Stomach (tissue), 9 donors: ENCODE data around the gene IGFALS. TPM values are rescaled to one million over a fixed set of nuclear protein-coding genes. Genes with fewer than 3 reads are reported as not detected.

Experiments
- DNase-seq, 2 donors: peaks; one replicate each; pipeline versions ENCODE4 v3.0.0 to v3.0.0-alpha.2; 2013 to 2019
- H3K27ac ChIP-seq, 5 donors: fragments of 200-600 bp in 4 of 5; sonication (generic) in 4 of 5; one replicate each; pipeline ENCODE4 v1.5.1; 2013 to 2019; ENCODE audit warnings: mild to moderate bottlenecking in 1 of 5, moderate library complexity in 1 of 5
- H3K27me3 ChIP-seq, 3 donors: fragments of 200-600 bp; sonication (generic); one replicate each; pipeline ENCODE4 v1.5.1; 2017 to 2019; ENCODE audit warnings: mixed run types in 1 of 3
- H3K36me3 ChIP-seq, 4 donors: fragments of 200-600 bp; sonication (generic); 1 replicate in 3 of 4; 2 replicates in 1 of 4; pipeline ENCODE4 v1.5.1; 2016 to 2019
- H3K4me1 ChIP-seq, 4 donors: fragments of 200-600 bp; sonication (generic); one replicate each; pipeline ENCODE4 v1.5.1; 2016 to 2019
- H3K4me3 ChIP-seq, 4 donors: fragments of 200-600 bp; sonication (generic) in 3 of 4; one replicate each; pipeline ENCODE4 v1.5.1; 2016 to 2019; ENCODE audit warnings: mild to moderate bottlenecking in 1 of 4
- H3K9me3 ChIP-seq, 4 donors: fragments of 200-600 bp; sonication (generic); one replicate each; pipeline ENCODE4 v1.5.1; 2016 to 2019
- EP300 ChIP-seq: sonication (generic); formaldehyde crosslinking; IDR thresholded peaks from one replicate; pipeline ENCODE4 v1.6.1; 2017; ENCODE audit warnings: antibody characterized with exemption
- POLR2A ChIP-seq, 4 donors: fragments of 450-650 bp; IDR thresholded peaks; one replicate each; pipeline ENCODE4 v1.6.1; 2016; ENCODE audit warnings: antibody characterized with exemption in 4 of 4, control low read depth in 2 of 4, mild to moderate bottlenecking in 1 of 4, moderate library complexity in 1 of 4
- POLR2AphosphoS5 ChIP-seq, 3 donors: sonication (generic); formaldehyde crosslinking; IDR thresholded peaks; one replicate each; pipeline ENCODE4 v1.6.1; 2016; ENCODE audit warnings: antibody characterized with exemption in 3 of 3
- WGBS, 5 donors: extraction: QIAGEN DNeasy Blood & Tissue Kit in 3 of 5; methylation state at CpG; one replicate each; pipeline versions ENCODE4 v1.1.5 to v1.1.7; 2013 to 2018; 5-methylcytosine and 5-hydroxymethylcytosine counted together
- intact Hi-C: fragments of 100-400 bp; cut with DNase I; formaldehyde crosslinking; loops from one replicate; pipeline ENCODE4 v1.15.1; 2023; ENCODE audit warnings: low total_unique reads
- polyA plus RNA-seq, 3 donors: library from polyadenylated mRNA; stranded (reverse); fragments of 200-250 nt; gene quantifications; one replicate each; pipeline ENCODE4 v1.2.3, GENCODE V29; 2013
- total RNA-seq, 5 donors: library from RNA; depleted of rRNA; stranded (reverse); fragments of >200 nt; gene quantifications; one replicate each; pipeline versions ENCODE4 v1.1.0 to v1.2.3, GENCODE V29; 2014 to 2016
- TF ChIP-seq, protein P1 (sequence below), 7 experiments: fragments of 450-650 bp in 4 of 7; fragments of 200-600 bp in 3 of 7; sonication (generic) in 3 of 7; IDR thresholded peaks; one replicate each; pipeline ENCODE4 v1.5.1; 2016 to 2019; ENCODE audit warnings: antibody characterized with exemption in 7 of 7, control low read depth in 2 of 7, mild to moderate bottlenecking in 1 of 7
- donor health status: healthy with polysubstance abuse.
- donor health status: Bipolar disorder and iron deficiency.
- donor health status: healthy.

IGFALS gene
- total and polyA plus RNA-seq, 8 donors = 2.4 to 24.6 (median 7.1) TPM; not detected in 1

DNA sequence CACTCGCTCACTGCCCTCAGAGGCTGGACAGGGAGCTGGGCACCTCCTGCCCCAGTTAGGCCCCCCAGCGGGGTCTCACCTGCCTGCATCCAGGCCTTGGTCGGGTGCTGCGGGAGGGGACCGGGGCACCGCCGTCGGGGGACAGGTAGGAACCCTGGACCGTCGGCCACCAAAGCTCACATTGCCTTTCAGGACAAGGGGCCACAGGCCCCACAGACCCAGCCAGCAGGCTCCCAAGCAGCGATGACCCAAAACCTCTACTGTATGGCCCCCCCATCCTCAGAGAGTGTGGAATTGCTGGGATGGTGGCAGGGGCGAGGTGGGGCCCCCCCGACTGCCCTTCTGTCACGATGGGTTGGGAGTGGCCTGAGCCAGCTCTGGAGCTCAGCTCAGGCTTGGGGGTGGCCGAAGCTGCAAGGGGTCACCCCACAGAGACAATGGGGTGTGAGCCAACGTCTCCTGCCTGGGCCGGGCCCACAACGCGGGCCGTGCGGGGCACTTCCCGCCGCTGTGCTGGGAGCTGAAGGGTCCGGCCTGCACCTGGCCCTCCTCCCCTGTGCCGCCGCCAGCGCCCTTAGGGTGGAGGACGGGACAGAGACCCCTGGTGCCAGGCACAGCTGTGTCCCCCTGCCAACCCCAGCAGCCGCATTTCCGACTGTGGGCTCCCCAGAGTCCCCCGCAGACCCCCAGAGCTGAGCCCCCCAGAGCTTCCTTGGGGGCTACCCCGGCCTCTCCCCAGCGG lies 498 bp downstream of the IGFALS start:
- TF ChIP-seq, protein P1, sequence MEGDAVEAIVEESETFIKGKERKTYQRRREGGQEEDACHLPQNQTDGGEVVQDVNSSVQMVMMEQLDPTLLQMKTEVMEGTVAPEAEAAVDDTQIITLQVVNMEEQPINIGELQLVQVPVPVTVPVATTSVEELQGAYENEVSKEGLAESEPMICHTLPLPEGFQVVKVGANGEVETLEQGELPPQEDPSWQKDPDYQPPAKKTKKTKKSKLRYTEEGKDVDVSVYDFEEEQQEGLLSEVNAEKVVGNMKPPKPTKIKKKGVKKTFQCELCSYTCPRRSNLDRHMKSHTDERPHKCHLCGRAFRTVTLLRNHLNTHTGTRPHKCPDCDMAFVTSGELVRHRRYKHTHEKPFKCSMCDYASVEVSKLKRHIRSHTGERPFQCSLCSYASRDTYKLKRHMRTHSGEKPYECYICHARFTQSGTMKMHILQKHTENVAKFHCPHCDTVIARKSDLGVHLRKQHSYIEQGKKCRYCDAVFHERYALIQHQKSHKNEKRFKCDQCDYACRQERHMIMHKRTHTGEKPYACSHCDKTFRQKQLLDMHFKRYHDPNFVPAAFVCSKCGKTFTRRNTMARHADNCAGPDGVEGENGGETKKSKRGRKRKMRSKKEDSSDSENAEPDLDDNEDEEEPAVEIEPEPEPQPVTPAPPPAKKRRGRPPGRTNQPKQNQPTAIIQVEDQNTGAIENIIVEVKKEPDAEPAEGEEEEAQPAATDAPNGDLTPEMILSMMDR (IDR thresholded peaks at IDR 0.05) = no peak
- TF ChIP-seq POLR2AphosphoS5 (IDR thresholded peaks at IDR 0.05) (no peak), POLR2A (IDR thresholded peaks at IDR 0.05) (no peak), EP300 (no peak)
- Histone ChIP-seq H3K27me3 (no peaks in the 10 kb centered on the region), H3K36me3 (peaks cover 11 to 48% (median 45%) of the 10 kb centered on the region in 4 donors), H3K4me1 (peaks cover 14 to 34% (median 22%) of the 10 kb centered on the region in 4 donors), H3K4me3 (peak overlapping the region; percentile 29 to 47 (median 34)), H3K27ac (peak overlapping the region; percentile 73 to 75 (median 74)), H3K9me3 (peaks cover 0 to 7% (median 5%) of the 10 kb centered on the region in 4 donors)
- DNase-seq = peak in 1 of 2 donors; percentile 6
- intact Hi-C loops = no loop called here
- 54 to 68% (median 63%) methylated on average over 23 to 33 of the region's 33 CpGs for WGBS, 5 donors

DNA sequence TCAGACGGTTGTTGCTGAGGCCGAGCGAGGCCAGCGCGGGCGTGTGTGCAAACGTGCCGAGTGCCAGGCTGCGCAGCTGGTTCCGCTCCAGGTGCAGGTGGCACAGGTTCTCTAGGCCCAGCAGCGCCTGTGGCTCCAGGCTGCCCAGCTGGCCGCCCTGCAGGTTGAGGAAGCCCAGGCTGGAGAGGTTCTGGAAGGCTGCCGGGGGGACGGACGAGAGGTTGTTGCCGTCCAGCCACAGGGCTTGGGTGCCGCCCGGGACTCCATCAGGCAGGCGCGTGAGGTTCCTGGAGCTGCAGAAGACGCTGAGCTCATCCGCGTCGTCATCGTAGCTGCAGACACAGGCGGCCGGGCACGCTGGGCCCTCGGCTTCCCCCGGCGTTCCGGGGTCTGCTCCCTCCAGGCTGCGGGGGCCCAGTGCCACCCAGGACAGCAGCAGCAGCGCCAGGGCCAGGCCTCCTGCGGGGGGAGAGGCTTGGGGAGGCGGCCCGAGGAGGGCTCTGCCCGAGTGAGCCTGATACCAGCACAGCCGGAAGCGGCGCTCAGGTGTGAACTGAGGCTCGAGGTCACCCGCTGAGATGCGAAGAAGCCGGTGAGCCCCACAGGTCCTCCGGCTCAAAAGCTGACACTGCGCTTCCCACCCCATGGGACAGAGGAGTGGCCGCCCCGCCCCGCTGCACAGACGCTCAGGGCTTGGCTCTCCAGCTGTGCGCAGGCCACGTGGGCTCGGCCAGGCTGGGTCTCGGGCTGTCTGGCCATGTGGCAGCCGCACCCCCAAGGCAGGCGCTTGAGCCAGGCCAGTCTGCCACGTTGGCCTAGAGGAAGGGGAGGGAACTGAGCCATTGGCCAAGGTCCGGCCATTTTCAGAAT lies 1.3 kb downstream of the IGFALS start:
- H3K36me3 ChIP-seq = peaks cover 17 to 56% (median 53%) of the 10 kb centered on the region in 4 donors
- WGBS, 5 donors = 78 to 90% (median 82%) methylated on average over 35 to 59 of the region's 59 CpGs
- TF ChIP-seq POLR2A (IDR thresholded peaks at IDR 0.05) (no peak), POLR2AphosphoS5 (IDR thresholded peaks at IDR 0.05) (no peak), EP300 (no peak)
- TF ChIP-seq, protein P1 (IDR thresholded peaks at IDR 0.05) = no peak

DNA sequence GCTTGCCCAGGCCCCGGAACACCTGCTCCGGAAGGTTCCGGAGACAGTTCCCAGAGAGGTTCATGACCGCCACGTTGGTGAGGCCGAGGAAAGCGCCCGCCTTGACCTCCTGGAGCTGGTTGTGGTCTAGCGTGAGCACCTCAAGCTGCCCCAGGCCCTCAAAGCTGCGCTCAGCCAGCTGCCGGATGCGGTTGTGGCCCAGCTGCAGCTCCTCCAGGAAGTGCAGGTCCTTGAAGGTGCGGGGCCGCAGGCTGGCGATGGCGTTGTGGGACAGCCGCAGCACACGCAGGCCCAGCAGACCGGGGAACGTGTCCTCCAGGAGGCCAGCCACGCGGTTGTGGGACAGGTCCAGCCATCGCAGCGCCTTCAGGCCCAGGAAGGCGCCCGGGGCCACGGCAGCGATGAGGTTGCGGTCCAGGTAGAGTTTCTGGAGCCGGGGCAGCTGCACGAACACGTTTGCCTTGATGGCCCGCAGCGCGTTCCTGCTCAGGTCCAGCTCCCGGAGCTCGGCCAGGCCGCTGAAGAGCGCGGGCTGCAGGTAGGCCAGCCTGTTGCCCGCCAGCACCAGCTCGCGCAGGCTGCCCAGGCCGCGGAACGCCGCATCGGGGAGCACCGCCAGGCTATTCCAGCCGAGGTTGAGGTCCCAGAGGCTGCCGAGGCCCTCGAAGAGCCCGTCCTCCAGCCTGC lies 2.1 kb downstream of the IGFALS start:
- intact Hi-C loops = no loop called here
- H3K4me1 ChIP-seq = peaks cover 14 to 37% (median 27%) of the 10 kb centered on the region in 4 donors

More for the DNA sequence above, 1.3 kb downstream of the IGFALS start:
- intact Hi-C loops = no loop called here
- H3K4me1 ChIP-seq = peaks cover 14 to 35% (median 22%) of the 10 kb centered on the region in 4 donors
- DNase-seq = no peak
- H3K4me3 ChIP-seq = peak overlapping the region in 1 of 4 donors; percentile 36
- no peaks in the 10 kb centered on the region for H3K9me3 ChIP-seq
- no peaks in the 10 kb centered on the region for H3K27me3 ChIP-seq
- peak overlapping the region in 1 of 5 donors; percentile 75 for H3K27ac ChIP-seq

More for the DNA sequence above, 2.1 kb downstream of the IGFALS start:
- TF ChIP-seq POLR2A (IDR thresholded peaks at IDR 0.05) (no peak), EP300 (no peak), POLR2AphosphoS5 (IDR thresholded peaks at IDR 0.05) (no peak)
- TF ChIP-seq, protein P1 (IDR thresholded peaks at IDR 0.05) = no peak
- Histone ChIP-seq H3K9me3 (no peaks in the 10 kb centered on the region), H3K27ac (no peak overlapping the region), H3K4me3 (no peak overlapping the region), H3K36me3 (peaks cover 17 to 64% (median 61%) of the 10 kb centered on the region in 4 donors), H3K27me3 (no peaks in the 10 kb centered on the region)
- DNase-seq = peak in 1 of 2 donors; percentile 6
- 90 to 96% (median 95%) methylated on average over 14 to 53 of the region's 53 CpGs for WGBS, 5 donors
